HUES6 (cell line): ENCODE data around the gene CCDC73.
"Not testable (repeated sequence)": the region's sequence is repeated elsewhere in the genome, so short reads cannot be mapped to it uniquely, and the experiment has no call there.

Experiments used
- H3K27ac ChIP-seq: 2 replicates; pipeline ENCODE4 v1.7.0; 2013; ENCODE audit warnings: low read depth, mild to moderate bottlenecking, low read length, inconsistent platforms
- H3K27me3 ChIP-seq: 2 replicates; pipeline ENCODE4 v1.6.1; 2013; ENCODE audit warnings: low read length; ENCODE audit not compliant: control insufficient read depth, insufficient read depth
- H3K36me3 ChIP-seq: 2 replicates; pipeline ENCODE4 v1.6.1; 2013; ENCODE audit warnings: low read length; ENCODE audit not compliant: control insufficient read depth, insufficient read depth
- H3K4me1 ChIP-seq: 2 replicates; pipeline ENCODE4 v1.6.1; 2013; ENCODE audit warnings: low read length; ENCODE audit not compliant: control insufficient read depth, insufficient read depth
- H3K4me3 ChIP-seq: 2 replicates; pipeline ENCODE4 v1.5.1; 2013; ENCODE audit warnings: low read depth, low read length
- H3K9ac ChIP-seq: one replicate; pipeline ENCODE4 v1.6.1; 2013; ENCODE audit warnings: mild to moderate bottlenecking, low read length
- H3K9me3 ChIP-seq: 2 replicates; pipeline ENCODE4 v1.6.1; 2013; ENCODE audit warnings: low read depth, low read length; ENCODE audit not compliant: control insufficient read depth, insufficient read depth

The CCDC73 gene

DNA sequence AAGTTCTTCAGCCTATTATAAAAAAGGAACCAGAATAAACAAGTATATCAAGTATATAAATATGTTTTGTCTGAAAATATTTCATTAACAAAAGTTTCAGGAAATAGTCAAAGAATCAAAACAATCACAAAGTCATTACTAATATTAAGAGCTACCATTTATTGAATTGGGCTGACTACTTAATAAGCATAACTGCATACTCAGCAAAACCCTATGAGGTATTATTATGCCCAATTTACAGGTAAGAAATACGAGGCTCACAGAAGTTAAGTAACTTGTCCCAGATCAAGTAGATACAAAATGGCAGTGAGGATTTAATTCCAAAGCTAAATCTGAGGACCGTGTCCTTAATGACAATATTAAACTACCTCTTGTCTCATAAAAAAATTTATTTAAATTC lies 158.6 kb downstream of the CCDC73 start:
- H3K9ac ChIP-seq: no peak overlapping the region
- no peak overlapping the region for H3K4me3 ChIP-seq
- H3K27ac ChIP-seq: no peak overlapping the region
- no peaks in the 10 kb centered on the region for H3K4me1 ChIP-seq
- no peaks in the 10 kb centered on the region for H3K27me3 ChIP-seq
- H3K36me3 ChIP-seq: no peaks in the 10 kb centered on the region
- no peaks in the 10 kb centered on the region for H3K9me3 ChIP-seq

DNA sequence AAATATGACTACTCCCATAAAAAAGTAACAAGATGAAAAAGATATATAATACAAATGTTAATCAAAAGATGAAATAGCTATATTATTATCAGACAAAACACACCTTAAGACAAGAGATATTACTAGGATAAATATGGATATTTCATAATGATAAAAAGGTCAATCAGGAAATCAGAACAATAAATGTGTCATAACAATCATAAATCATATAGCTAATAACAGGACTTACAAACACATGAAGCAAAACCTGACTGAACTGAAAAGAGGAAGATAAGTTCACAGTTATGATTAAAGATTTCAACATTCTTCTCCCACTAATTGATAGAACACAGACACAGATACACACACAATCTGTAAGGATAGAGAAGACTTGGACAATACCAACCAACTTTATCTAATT lies 163.6 kb downstream of the CCDC73 start:
- H3K4me3 ChIP-seq: no peak overlapping the region
- H3K9me3 ChIP-seq: no peaks in the 10 kb centered on the region
- H3K27me3 ChIP-seq: no peaks in the 10 kb centered on the region
- H3K9ac ChIP-seq: no peak overlapping the region
- no peaks in the 10 kb centered on the region for H3K36me3 ChIP-seq
- no peak overlapping the region for H3K27ac ChIP-seq
- no peaks in the 10 kb centered on the region for H3K4me1 ChIP-seq

DNA sequence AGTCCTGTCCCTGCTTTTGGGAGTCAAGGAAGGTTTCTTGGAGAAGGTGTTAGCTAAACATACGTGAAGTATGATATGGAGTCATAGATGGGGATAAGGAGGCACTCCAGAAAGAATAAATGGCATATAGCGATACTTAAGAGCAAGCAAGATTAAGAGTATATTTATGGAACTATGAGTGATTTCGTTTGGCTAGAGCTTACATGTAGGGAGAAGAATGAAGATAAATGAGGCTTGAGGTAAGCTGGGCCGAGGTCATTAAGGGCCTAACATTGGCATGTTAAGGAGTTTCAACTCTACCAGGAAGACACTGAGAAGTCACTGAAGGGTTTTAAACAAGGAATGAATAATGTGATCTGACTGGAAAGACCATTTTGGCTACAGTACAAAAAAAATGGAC lies 177.6 kb downstream of the CCDC73 start:
- Histone ChIP-seq H3K9me3 (no peaks in the 10 kb centered on the region), H3K9ac (no peak overlapping the region), H3K36me3 (no peaks in the 10 kb centered on the region), H3K4me3 (no peak overlapping the region), H3K4me1 (no peaks in the 10 kb centered on the region), H3K27ac (no peak overlapping the region), H3K27me3 (no peaks in the 10 kb centered on the region)

DNA sequence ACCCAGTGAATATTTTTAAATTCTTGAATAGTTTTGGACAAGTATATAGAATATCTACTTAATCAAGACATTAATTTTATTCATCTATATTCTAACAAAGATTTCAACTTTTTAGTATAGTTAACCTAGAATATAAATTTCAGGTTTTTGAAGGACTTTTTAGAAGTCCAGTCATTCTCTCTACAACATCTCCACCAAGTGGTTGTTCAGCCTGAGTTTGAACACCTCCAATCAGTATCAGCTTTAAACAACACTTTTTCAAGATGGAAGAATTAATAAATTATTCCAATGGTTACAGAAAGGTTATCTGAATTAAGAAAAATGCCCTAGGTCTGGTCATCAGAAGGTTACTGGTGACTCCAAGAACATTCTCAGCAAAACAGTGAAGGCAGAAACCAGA lies 179.0 kb downstream of the CCDC73 start:
- Histone ChIP-seq H3K9me3 (no peaks in the 10 kb centered on the region), H3K27ac (no peak overlapping the region), H3K36me3 (no peaks in the 10 kb centered on the region), H3K4me3 (no peak overlapping the region), H3K4me1 (no peaks in the 10 kb centered on the region), H3K9ac (no peak overlapping the region), H3K27me3 (no peaks in the 10 kb centered on the region)

DNA sequence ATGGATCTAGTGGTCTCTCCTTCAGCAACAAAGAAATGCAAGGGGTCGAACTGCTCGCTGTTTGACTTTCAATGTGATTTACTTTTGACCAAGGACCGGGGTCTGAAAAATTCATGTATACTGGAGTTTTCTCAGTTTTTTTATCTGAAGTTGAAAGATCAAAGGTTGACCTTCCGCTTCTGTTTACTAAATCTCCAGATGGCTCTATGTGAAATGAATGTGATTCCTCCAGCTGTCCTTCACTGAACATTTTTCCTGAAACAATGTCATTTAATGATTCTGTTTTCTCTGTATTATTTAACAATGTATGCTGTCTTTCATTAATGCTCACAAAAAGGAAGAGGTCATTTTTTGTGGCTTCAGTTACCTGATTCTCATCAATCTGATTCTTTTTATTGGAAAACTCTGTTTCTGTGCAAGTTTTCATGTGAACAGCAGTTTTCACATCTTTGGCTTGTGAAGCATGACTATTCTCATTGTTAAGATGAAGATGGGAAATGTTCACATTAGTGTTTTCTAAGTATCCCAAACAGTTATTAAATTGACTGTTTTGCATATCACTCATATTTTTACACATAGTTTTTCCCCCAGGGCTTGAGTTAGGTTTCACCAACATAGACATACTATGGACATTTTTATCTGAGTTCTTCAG lies 180.8 kb downstream of the CCDC73 start:
- H3K27me3 ChIP-seq: no peaks in the 10 kb centered on the region
- H3K27ac ChIP-seq: no peak overlapping the region
- H3K4me3 ChIP-seq: no peak overlapping the region
- no peaks in the 10 kb centered on the region for H3K4me1 ChIP-seq
- no peak overlapping the region for H3K9ac ChIP-seq
- H3K36me3 ChIP-seq: no peaks in the 10 kb centered on the region
- H3K9me3 ChIP-seq: peaks cover 7% of the 10 kb centered on the region; the same call in 1 of the 2 replicates

DNA sequence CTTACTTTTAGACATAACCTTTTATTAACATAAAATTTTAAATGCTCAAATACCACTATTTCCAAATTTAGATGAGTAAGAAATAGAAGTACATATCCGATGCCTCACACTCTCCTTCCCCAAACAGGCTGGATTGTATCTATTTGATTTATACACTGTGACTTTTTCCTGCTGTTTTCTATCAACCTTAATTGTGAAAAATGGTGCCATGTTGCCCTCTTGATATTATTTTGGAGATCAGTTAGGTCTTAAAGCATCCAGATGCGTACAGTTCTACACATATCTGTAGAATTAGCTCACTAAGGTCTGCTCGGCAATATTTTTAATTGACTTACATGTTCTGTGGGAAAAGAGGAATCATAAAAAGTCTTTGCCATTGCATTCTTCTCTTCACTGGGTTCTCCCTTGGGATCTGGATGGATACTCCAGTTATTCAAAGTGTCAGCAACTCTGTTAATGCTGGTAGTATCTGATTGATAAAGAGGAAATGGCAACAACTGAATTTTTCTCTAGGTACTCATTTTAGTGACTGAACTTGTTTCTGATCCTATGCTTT lies 183.6 kb downstream of the CCDC73 start:
- no peak overlapping the region for H3K9ac ChIP-seq
- no peak overlapping the region for H3K27ac ChIP-seq
- H3K9me3 ChIP-seq: peaks cover 13% of the 10 kb centered on the region
- no peaks in the 10 kb centered on the region for H3K27me3 ChIP-seq
- no peak overlapping the region for H3K4me3 ChIP-seq
- H3K36me3 ChIP-seq: peaks cover 6% of the 10 kb centered on the region; the same call in 1 of the 2 replicates
- no peaks in the 10 kb centered on the region for H3K4me1 ChIP-seq

DNA sequence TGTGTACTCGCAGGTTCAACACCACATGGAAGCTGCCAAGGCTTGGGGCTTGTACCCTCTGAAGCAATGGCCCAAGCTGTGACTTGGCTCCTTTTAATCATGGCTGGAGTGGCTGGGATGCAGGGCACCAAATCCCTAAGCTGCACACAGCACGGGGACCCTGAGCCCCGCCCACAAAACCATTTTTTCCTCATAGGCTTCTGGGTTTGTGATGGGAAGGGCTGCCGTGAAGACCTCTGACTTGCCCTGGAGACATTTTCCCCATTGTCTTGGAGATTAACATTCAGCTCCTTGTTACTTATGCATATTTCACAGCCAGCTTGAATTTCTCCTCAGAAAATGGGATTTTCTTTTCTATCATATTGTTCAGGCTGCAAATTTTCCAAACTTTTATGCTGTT lies 185.6 kb downstream of the CCDC73 start:
- Histone ChIP-seq H3K9me3 (peaks cover 13% of the 10 kb centered on the region), H3K36me3 (peaks cover 25% of the 10 kb centered on the region)
- H3K27me3 ChIP-seq, H3K27ac ChIP-seq, H3K4me3 ChIP-seq, H3K4me1 ChIP-seq, H3K9ac ChIP-seq: not testable (repeated sequence)

DNA sequence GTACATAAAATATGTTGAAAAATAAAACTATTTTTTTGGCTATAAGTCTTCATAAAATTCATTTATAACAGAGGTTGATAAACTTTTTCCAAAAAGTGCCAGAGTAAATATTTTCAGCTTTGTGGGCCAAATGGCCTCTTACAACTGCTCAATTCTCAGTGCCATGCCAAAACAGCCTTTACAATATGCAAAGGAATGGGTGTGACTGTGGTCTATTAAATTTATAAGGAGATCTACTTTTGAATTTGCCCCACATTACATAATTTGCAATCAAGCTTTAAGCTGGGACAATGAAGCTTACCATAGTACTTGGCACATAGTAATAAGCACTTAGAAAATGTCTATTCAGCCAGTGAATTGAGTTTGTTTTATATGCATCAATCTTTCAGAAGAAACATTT lies 188.2 kb downstream of the CCDC73 start:
- H3K27me3 ChIP-seq: no peaks in the 10 kb centered on the region
- no peak overlapping the region for H3K4me3 ChIP-seq
- H3K36me3 ChIP-seq: peaks cover 51% of the 10 kb centered on the region
- H3K9me3 ChIP-seq: peaks cover 13% of the 10 kb centered on the region
- H3K27ac ChIP-seq: no peak overlapping the region
- H3K9ac ChIP-seq: no peak overlapping the region
- no peaks in the 10 kb centered on the region for H3K4me1 ChIP-seq

DNA sequence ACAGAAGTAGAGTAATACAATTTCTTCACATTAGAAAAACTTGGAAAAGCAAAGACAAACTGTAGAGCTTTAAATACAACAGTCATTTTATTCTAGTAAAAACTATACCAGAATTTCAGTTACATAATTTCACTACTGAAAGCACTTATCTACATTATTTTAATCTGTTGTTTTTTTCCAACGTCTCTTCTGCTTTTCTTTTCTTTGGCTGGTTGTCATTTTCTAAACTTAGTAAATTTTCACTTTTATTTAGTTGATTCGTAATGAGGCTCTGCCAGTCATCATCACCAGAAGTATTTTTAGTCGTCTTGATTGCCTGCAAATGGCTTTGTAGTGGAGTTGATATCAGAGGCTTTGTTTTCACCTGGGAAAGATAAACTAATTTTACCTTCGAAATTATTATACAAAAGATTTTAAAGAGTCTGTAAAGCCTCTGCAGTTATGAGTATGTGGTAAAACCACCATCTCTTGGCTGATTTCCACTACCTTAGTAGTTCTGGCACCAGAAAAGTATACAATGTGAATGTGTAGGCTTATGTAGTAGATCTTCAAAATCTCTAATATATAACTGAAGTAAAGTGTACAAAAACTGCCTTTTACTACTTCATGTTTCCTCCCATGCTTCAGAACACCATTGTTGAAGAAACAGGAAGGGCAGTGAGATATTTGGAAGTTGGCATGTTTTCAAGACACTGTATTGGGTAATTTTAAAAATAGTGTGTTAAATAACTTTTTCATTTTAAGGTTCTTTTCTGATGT lies 191.6 kb downstream of the CCDC73 start:
- Histone ChIP-seq H3K27ac (no peak overlapping the region), H3K4me3 (no peak overlapping the region), H3K9me3 (no peaks in the 10 kb centered on the region), H3K9ac (no peak overlapping the region), H3K27me3 (no peaks in the 10 kb centered on the region), H3K4me1 (peaks cover 9% of the 10 kb centered on the region), H3K36me3 (peaks cover 80% of the 10 kb centered on the region)

DNA sequence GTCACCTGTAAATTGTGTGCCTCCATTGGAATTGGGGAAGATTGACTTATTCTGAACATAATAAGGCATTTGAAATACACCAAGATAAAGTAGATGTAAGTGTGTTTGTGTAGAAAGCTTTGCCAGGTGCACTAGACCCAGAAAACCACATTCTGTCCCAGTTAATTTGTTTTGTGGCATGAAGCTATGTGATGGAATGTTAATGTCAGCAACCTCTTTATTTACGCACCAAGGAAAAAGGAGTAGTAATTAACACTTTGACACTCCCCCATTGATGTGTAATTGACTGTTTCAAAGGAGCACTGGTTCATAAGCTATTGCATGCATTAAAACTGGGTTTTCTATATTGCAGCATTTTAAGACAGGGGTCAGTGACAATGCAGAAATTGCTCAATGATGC lies 196.5 kb downstream of the CCDC73 start:
- H3K4me3 ChIP-seq: peak overlapping the region; percentile 15; the same call in 1 of the 2 replicates
- no peak overlapping the region for H3K9ac ChIP-seq
- H3K27me3 ChIP-seq: no peaks in the 10 kb centered on the region
- H3K27ac ChIP-seq: no peak overlapping the region
- peaks cover 15% of the 10 kb centered on the region for H3K4me1 ChIP-seq
- H3K9me3 ChIP-seq: no peaks in the 10 kb centered on the region
- H3K36me3 ChIP-seq: peaks cover 93% of the 10 kb centered on the region

DNA sequence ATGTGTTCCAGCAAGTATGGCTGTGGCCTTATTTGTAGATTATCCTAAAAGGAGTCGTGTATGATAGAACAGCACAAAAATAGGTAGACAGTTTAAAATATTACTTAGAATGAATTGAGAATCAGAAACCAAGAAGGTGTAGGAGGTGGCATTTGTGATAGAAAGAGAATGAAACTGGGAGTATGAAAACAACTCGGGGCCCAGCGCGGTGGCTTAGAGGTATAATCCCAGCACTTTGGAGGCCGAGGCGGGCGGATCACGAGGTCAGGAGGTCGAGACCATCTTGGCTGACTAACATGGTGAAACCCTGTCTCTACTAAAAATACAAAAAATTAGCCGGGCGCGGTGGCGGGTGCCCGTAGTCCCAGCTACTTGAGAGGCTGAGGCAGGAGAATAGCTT lies 198.3 kb downstream of the CCDC73 start:
- peaks cover 93% of the 10 kb centered on the region for H3K36me3 ChIP-seq
- not testable (repeated sequence) for H3K27ac ChIP-seq, H3K4me3 ChIP-seq, H3K27me3 ChIP-seq, H3K9me3 ChIP-seq, H3K9ac ChIP-seq
- H3K4me1 ChIP-seq: peaks cover 15% of the 10 kb centered on the region
